HG02885 (cell line): ENCODE measurements around the gene GOSR1.
"Not testable (repeated sequence)": the region's sequence is repeated elsewhere in the genome, so short reads cannot be mapped to it uniquely, and the experiment has no call there.

Source experiments
- ATAC-seq: cut with Tn5 transposase; IDR thresholded peaks from one replicate; pipeline ENCODE4 v1.9.1; 2021; ENCODE audit warnings: mild to moderate bottlenecking; ENCODE audit not compliant: unreplicated experiment, poor library complexity

Gene GOSR1

GRCh38 chr17:30559656-30560055 lies 82.4 kb downstream of the GOSR1 start:
- no peak for ATAC-seq

DNA sequence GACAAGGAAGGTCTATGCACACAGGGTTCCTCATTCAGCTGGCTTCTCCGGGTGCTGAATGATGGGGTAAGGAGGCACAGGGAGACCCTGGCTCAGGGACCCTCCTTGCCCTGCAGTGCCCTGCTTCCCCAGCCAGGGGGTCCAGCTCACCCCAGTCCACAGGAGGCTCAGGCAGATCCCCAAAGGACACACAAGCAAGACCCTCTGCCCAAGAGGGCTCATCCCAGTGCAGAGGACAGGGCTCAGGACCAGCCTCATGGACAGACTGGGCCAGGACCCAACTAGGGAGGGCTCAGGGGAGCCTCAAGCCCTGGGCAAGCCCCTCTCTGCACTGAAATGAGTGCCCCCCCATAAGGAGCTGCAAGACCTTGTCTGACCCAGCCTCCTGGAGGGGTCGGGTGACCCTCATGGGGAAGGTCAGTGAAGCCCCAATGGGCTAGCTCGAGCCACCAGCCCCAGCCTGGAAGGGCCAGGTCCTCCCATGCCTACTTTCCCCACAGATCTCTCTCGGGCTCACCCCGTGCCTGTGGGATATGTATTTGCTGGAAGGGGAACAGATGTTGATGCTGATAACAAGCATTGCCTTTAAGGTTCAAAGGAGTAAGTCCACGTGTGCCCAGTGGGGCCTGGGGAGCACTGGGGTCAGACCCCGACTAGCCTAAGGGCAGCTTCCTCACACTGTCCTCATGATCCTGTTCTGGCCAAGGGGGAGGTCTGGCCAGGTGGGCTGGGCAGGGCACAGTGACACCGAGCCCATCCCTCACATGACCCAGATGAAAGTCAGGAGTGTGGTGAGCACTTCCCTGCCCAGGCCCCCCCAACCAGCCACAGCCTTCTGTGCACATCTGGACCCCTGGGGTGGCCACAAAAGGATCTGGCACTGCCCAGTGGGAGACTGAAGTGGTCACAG lies 83.2 kb downstream of the GOSR1 start:
- ATAC-seq, result not testable (repeated sequence)

DNA sequence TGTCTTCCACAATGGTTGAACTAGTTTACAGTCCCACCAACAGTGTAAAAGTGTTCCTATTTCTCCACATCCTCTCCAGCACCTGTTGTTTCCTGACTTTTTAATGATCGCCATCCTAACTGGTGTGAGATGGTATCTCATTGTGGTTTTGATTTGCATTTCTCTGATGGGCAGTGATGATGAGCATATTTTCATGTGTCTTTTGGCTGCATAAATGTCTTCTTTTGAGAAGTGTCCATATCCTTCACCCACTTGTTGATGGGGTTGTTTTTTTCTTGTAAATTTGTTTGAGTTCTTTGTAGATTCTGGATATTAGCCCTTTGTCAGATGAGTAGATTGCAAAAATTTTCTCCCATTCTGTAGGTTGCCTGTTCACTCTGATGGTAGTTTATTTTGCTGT lies 84.6 kb downstream of the GOSR1 start:
- not testable (repeated sequence) for ATAC-seq

GRCh38 chr17:30563131-30563904 lies 86.1 kb downstream of the GOSR1 start:
- not testable (repeated sequence) for ATAC-seq

- ATAC-seq, result not testable (repeated sequence)
Observed at GRCh38 chr17:30563905-30564390, 86.7 kb downstream of the GOSR1 start.

DNA sequence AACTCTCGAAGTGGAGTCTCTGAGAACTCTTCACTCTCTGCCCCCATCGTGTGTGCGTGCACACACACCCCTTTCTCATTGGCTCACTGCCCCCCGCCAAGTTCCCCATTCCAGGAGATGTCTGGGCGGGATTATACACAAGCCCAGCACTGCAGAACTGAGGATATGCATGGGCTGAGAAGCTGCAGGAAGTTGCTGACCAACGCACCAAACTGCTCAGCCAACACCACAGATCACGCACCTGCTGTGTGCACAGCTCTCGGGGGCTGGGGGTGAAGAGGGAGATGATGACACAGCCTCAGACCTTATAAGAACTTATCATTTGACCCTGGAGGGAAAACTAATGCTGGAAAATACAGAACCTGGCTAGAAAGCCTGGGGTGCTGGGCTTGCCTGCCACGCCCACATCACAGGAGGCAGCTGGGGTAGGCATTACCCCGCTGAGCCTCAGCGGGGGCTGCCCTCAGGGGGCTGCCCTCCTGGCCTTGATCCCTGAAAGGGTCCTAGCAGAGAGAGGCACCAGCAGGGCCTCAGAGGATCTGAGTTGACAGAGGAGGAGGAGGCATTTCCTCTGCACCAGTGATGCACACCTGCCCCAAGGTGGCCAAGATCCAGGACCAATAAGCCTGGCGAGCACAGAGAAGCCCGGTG lies 87.3 kb downstream of the GOSR1 start:
- ATAC-seq, result not testable (repeated sequence)

GRCh38 chr17:30565073-30565935 lies 88.1 kb downstream of the GOSR1 start:
- no peak for ATAC-seq

- not testable (repeated sequence) for ATAC-seq
Observed at GRCh38 chr17:30566104-30566503, 88.9 kb downstream of the GOSR1 start.

- not testable (repeated sequence) for ATAC-seq
Observed at GRCh38 chr17:30566516-30567225, 89.5 kb downstream of the GOSR1 start.

DNA sequence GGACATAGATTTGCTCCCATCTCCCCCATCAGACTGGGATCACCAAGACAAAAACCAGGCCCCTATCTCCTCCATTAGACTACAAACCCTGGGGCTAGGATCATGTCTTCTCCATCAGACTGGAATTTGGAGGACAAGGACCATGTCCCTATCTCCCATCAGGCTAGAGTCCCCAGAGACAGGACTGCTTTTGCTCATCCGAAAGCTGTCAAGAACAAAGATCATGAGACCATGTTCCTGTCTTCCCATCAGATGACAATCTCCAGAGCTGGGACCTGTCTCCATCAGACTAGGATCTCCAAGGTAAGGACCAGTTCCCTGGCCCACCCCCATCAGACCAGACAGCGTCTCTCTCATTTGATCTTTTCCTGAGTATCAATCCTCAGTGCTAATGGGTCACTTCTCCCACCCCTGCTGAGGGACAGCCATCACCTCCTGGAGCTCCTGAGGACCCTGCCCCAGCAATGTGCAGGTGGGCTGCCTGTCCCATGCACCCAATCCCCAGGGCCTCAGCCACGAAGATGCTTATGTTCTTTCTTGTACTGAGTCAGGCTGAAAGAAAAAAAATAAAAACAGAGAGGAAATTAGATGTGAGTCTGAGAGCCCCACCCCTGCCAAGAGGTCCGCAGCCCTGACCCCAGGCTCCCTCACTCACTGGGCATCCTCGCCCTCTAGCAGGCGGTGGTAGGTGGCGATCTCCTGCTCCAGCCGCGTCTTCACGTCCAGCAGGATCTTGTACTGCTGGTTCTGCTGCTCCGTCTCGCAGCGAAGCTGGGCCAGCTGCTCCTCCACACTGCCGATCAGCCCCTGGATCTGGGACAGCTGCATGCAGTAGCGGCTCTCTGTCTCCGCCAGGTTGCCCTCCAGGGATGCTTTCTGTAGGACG lies 90.3 kb downstream of the GOSR1 start:
- no peak for ATAC-seq

GRCh38 chr17:30568117-30568430 lies 90.9 kb downstream of the GOSR1 start:
- ATAC-seq, result no peak

DNA sequence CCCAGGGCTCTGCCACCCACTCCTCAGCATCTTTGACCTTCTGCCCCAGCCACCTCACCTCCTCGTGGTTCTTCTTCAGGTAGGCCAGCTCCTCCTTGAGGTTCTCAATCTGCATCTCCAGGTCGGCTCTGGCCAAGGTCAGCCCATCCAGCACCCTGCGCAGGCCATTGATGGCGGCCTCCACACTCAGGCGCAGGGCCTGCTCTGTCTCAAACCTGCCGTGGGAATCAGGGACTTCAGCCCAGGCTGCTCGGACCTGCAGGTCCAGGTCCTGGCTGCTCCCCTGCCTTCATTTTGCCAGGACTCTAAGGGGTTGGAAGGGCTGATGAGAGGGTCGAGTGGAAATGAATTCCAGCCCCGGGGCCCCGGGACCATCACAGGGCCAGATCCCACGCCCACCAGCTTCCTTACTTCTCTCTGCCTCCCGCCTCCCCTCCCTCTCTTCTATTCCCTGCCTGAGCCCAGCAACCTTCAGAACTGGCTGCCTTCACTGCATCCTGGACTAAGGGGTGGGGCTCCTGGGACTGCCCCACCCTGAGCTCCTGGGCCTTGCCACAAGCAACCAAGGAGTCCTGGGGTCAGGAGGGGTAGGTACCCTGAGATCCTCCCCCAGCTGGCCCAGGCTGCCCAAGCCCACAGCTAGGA lies 92.4 kb downstream of the GOSR1 start:
- not testable (repeated sequence) for ATAC-seq

DNA sequence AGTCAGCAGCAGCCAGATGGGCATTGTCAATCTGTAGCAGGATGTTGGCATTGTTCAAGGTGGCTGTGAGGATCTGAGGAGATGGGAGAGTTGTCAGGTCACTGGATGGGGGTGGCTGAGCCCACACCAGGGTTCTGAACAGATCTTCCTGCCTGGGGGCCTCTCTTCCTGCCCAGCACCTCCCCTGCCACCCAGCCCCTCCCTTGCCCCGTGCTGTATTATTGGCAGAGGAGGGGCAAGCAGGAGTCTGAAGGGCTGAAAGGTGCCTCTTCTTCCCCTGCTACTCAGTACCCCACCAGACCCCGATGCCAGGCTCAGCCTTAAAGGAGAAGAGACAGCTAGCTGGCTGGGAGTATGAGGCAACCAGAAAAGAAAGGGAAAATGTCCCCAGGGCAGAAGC lies 93.0 kb downstream of the GOSR1 start:
- no peak for ATAC-seq

DNA sequence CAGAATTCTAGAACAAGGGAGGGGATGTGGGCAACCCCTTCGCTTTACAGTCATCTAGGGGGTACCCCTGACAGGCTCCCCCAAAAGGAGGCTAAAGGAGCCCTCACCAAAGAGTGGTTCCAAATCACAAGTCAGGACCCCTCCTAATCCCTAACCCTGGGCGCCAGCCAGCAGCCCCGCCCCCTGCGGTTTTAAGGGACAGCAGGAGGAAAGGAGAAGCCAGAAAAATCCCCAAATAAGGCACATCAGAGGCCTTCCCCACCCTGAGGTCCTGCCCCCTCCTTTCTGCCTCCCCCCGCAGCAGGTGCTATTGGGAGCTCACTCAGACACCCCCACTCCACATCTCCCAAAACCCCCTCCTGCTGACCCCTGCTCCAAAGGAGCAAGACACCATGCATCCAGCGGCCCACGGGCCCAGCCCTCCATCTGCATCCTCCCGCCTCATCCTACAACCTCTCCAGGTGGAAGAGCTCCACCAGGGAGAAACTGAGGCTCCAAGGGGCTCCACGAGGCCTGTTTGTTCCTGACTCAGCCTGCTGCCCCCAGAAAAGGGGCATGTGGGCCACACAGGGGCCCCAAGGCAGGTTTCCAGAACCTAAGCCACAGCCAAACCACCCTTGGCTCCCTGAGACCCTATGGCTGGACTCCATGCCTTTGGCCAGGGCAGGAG lies 93.5 kb downstream of the GOSR1 start:
- ATAC-seq, result no peak

GRCh38 chr17:30571404-30571803 lies 94.2 kb downstream of the GOSR1 start:
- ATAC-seq, result not testable (repeated sequence)

DNA sequence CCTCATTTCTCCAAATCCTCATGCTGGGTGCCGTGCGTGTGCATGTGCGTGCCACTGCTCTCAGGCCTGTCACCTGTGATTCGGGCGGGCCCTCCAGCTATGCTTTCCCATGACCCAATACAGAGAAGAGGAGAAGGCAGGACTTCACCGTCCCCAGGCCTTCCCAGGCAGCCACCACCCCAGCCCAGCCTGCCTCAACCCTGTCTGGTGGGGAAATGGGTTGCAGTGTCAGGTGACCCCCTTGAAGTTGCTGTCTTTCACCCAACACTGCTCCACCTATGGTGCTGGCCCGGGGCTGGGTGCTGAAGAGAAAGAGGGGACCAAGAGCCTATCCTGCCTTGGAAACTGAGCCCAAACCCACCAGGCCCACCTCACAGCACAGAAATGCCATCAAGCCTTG lies 94.7 kb downstream of the GOSR1 start:
- ATAC-seq, result no peak
